H1 (cell line): ENCODE data around the gene SEC31A. TPM values are rescaled to one million over a fixed set of nuclear protein-coding genes. Genes with fewer than 3 reads are reported as not detected.

Source experiments
- SRF ChIP-seq: IDR thresholded peaks from 2 replicates; pipeline ENCODE4 v1.6.1; 2011; ENCODE audit warnings: mild to moderate bottlenecking, low read depth, low read length, moderate library complexity
- SUZ12 ChIP-seq: fragments of 200-600 bp; sonication (generic); IDR thresholded peaks from 2 replicates; pipeline ENCODE4 v1.6.1; 2012; ENCODE audit warnings: mild to moderate bottlenecking, inconsistent platforms, low read length, moderate library complexity, mixed read lengths
- polyA plus RNA-seq, 7 experiments: library from polyadenylated mRNA; depleted of rRNA in 3 of 7; stranded (reverse) in 5 of 7; unstranded in 2 of 7; fragments of >200 nt in 5 of 7; fragments of 200-250 nt in 2 of 7; gene quantifications; 1 replicate in 5 of 7; 2 replicates in 1 of 7; 4 replicates in 1 of 7; pipeline versions ENCODE4 v1.2.1 to v1.2.3, GENCODE V29; 2011 to 2013; ENCODE audit warnings: missing spikeins in 2 of 7, mixed read lengths in 2 of 7
- total RNA-seq: library from RNA; stranded (reverse); fragmentation: NEBNext Ultra II Directional; extraction: Animal tissue kit (Norgen Biotek cat#: 25700); gene quantifications from 2 replicates; pipeline ENCODE4 v1.2.1, GENCODE V29; 2021
- TF ChIP-seq, protein P1 (sequence below): fragments of 300-600 bp; sonication (generic); IDR thresholded peaks from 2 replicates; pipeline ENCODE4 v1.7.1; 2012; ENCODE audit warnings: low read length, moderate library complexity, mild to moderate bottlenecking, inconsistent platforms; ENCODE audit not compliant: insufficient replicate concordance
- TF ChIP-seq, protein P2 (sequence below): IDR thresholded peaks from 2 replicates; pipeline ENCODE4 v1.6.1; 2012; ENCODE audit warnings: low read length, inconsistent platforms
- TF ChIP-seq, protein P3 (sequence below): IDR thresholded peaks from 2 replicates; pipeline ENCODE4 v1.6.1; 2012; ENCODE audit warnings: inconsistent platforms
- TF ChIP-seq, protein P4 (sequence below), 3 experiments: IDR thresholded peaks; 1 replicate in 2 of 3; 2 replicates in 1 of 3; pipeline versions ENCODE4 v1.5.1 to v1.6.1; 2011; ENCODE audit warnings: low read length in 3 of 3, mild to moderate bottlenecking in 3 of 3, inconsistent platforms in 2 of 3, low read depth in 1 of 3, moderate library complexity in 1 of 3; ENCODE audit not compliant: insufficient read depth in 1 of 3; ENCODE audit errors: control extremely low read depth in 1 of 3

The SEC31A gene
- total and polyA plus RNA-seq, 2 of the 8 experiments (the other 6 are each of a cell fraction or from before 2014, with no cell fraction given), result 112 to 125 TPM

GRCh38 chr4:82889287-82889686 lies 1.7 kb downstream of the SEC31A start (continued):
- TF ChIP-seq, protein P1, sequence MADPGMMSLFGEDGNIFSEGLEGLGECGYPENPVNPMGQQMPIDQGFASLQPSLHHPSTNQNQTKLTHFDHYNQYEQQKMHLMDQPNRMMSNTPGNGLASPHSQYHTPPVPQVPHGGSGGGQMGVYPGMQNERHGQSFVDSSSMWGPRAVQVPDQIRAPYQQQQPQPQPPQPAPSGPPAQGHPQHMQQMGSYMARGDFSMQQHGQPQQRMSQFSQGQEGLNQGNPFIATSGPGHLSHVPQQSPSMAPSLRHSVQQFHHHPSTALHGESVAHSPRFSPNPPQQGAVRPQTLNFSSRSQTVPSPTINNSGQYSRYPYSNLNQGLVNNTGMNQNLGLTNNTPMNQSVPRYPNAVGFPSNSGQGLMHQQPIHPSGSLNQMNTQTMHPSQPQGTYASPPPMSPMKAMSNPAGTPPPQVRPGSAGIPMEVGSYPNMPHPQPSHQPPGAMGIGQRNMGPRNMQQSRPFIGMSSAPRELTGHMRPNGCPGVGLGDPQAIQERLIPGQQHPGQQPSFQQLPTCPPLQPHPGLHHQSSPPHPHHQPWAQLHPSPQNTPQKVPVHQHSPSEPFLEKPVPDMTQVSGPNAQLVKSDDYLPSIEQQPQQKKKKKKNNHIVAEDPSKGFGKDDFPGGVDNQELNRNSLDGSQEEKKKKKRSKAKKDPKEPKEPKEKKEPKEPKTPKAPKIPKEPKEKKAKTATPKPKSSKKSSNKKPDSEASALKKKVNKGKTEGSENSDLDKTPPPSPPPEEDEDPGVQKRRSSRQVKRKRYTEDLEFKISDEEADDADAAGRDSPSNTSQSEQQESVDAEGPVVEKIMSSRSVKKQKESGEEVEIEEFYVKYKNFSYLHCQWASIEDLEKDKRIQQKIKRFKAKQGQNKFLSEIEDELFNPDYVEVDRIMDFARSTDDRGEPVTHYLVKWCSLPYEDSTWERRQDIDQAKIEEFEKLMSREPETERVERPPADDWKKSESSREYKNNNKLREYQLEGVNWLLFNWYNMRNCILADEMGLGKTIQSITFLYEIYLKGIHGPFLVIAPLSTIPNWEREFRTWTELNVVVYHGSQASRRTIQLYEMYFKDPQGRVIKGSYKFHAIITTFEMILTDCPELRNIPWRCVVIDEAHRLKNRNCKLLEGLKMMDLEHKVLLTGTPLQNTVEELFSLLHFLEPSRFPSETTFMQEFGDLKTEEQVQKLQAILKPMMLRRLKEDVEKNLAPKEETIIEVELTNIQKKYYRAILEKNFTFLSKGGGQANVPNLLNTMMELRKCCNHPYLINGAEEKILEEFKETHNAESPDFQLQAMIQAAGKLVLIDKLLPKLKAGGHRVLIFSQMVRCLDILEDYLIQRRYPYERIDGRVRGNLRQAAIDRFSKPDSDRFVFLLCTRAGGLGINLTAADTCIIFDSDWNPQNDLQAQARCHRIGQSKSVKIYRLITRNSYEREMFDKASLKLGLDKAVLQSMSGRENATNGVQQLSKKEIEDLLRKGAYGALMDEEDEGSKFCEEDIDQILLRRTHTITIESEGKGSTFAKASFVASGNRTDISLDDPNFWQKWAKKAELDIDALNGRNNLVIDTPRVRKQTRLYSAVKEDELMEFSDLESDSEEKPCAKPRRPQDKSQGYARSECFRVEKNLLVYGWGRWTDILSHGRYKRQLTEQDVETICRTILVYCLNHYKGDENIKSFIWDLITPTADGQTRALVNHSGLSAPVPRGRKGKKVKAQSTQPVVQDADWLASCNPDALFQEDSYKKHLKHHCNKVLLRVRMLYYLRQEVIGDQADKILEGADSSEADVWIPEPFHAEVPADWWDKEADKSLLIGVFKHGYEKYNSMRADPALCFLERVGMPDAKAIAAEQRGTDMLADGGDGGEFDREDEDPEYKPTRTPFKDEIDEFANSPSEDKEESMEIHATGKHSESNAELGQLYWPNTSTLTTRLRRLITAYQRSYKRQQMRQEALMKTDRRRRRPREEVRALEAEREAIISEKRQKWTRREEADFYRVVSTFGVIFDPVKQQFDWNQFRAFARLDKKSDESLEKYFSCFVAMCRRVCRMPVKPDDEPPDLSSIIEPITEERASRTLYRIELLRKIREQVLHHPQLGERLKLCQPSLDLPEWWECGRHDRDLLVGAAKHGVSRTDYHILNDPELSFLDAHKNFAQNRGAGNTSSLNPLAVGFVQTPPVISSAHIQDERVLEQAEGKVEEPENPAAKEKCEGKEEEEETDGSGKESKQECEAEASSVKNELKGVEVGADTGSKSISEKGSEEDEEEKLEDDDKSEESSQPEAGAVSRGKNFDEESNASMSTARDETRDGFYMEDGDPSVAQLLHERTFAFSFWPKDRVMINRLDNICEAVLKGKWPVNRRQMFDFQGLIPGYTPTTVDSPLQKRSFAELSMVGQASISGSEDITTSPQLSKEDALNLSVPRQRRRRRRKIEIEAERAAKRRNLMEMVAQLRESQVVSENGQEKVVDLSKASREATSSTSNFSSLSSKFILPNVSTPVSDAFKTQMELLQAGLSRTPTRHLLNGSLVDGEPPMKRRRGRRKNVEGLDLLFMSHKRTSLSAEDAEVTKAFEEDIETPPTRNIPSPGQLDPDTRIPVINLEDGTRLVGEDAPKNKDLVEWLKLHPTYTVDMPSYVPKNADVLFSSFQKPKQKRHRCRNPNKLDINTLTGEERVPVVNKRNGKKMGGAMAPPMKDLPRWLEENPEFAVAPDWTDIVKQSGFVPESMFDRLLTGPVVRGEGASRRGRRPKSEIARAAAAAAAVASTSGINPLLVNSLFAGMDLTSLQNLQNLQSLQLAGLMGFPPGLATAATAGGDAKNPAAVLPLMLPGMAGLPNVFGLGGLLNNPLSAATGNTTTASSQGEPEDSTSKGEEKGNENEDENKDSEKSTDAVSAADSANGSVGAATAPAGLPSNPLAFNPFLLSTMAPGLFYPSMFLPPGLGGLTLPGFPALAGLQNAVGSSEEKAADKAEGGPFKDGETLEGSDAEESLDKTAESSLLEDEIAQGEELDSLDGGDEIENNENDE, result no peak
- TF ChIP-seq, protein P2, sequence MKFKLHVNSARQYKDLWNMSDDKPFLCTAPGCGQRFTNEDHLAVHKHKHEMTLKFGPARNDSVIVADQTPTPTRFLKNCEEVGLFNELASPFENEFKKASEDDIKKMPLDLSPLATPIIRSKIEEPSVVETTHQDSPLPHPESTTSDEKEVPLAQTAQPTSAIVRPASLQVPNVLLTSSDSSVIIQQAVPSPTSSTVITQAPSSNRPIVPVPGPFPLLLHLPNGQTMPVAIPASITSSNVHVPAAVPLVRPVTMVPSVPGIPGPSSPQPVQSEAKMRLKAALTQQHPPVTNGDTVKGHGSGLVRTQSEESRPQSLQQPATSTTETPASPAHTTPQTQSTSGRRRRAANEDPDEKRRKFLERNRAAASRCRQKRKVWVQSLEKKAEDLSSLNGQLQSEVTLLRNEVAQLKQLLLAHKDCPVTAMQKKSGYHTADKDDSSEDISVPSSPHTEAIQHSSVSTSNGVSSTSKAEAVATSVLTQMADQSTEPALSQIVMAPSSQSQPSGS, result no peak
- TF ChIP-seq SRF (no peak), SUZ12 (no peak)
- TF ChIP-seq, protein P3, sequence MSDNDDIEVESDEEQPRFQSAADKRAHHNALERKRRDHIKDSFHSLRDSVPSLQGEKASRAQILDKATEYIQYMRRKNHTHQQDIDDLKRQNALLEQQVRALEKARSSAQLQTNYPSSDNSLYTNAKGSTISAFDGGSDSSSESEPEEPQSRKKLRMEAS, result no peak
- TF ChIP-seq, protein P4, sequence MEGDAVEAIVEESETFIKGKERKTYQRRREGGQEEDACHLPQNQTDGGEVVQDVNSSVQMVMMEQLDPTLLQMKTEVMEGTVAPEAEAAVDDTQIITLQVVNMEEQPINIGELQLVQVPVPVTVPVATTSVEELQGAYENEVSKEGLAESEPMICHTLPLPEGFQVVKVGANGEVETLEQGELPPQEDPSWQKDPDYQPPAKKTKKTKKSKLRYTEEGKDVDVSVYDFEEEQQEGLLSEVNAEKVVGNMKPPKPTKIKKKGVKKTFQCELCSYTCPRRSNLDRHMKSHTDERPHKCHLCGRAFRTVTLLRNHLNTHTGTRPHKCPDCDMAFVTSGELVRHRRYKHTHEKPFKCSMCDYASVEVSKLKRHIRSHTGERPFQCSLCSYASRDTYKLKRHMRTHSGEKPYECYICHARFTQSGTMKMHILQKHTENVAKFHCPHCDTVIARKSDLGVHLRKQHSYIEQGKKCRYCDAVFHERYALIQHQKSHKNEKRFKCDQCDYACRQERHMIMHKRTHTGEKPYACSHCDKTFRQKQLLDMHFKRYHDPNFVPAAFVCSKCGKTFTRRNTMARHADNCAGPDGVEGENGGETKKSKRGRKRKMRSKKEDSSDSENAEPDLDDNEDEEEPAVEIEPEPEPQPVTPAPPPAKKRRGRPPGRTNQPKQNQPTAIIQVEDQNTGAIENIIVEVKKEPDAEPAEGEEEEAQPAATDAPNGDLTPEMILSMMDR (IDR thresholded peaks at IDR 0.05; ENCODE audit: control extremely low read depth in 1 of 3, insufficient read depth in 1 of 3, low read depth in 1 of 3, low read length in 3 of 3), result no peak
